Astrocyte of the spinal cord (primary cell): Measurements from ENCODE around the gene ACTR3.
A peak's percentile ranks its signal among the peaks of the same experiment; 100 is the strongest.

ENCODE experiments used
- DNase-seq: peaks from one replicate; pipeline ENCODE4 v3.0.0; 2011; ENCODE audit warnings: low read depth, low spot score
- H3K4me3 ChIP-seq: 2 replicates; pipeline ENCODE4 v1.5.1; 2011; ENCODE audit warnings: low read depth, mild to moderate bottlenecking, low read length, moderate library complexity
- CTCF ChIP-seq: IDR thresholded peaks from 2 replicates; pipeline ENCODE4 v1.5.1; 2012; ENCODE audit warnings: low read depth, mild to moderate bottlenecking, low read length, inconsistent platforms
- in situ Hi-C: cut with HindIII; loops from 2 replicates; pipeline ENCODE4 v1.10.0; 2017; ENCODE audit warnings: low sequenced_read_pairs

The ACTR3 gene

GRCh38 chr2:113977060-113977659 is 87.3 kb downstream of the ACTR3 start:
- no peak for TF ChIP-seq CTCF
- in situ Hi-C loops, result no loop called here
- DNase-seq, result no peak
- H3K4me3 ChIP-seq, result no peak overlapping the region

GRCh38 chr2:113977660-113978523 is 88.0 kb downstream of the ACTR3 start:
- peak; percentile 63 for DNase-seq
- no peak overlapping the region for H3K4me3 ChIP-seq
- in situ Hi-C loops, result no loop called here
- peak; percentile 34 for TF ChIP-seq CTCF

GRCh38 chr2:113978524-113979190 is 88.8 kb downstream of the ACTR3 start:
- no peak for DNase-seq
- no peak overlapping the region for H3K4me3 ChIP-seq
- TF ChIP-seq CTCF, result no peak
- in situ Hi-C loops, result no loop called here

GRCh38 chr2:113979191-113980128 is 89.6 kb downstream of the ACTR3 start:
- no peak overlapping the region for H3K4me3 ChIP-seq
- in situ Hi-C loops, result no loop called here
- TF ChIP-seq CTCF, result peak; percentile 53
- no peak for DNase-seq

- peak; percentile 53 for DNase-seq
- H3K4me3 ChIP-seq, result no peak overlapping the region
- no peak for TF ChIP-seq CTCF
- in situ Hi-C loops, result no loop called here
These were observed 91.1 kb downstream of the ACTR3 start for GRCh38 chr2:113980946-113981345.
